ENCODE results near the gene KRI1. TPM values are rescaled to one million over a fixed set of nuclear protein-coding genes. Genes with fewer than 3 reads are reported as not detected.
A peak's percentile ranks its signal among the peaks of the same experiment; 100 is the strongest.

The KRI1 gene
- total RNA-seq, 1 experiment from 2014 or later: 57.4 TPM

- H3K23ac ChIP-seq (ENCODE audit: insufficient read length, low read depth, low read length): no peak overlapping the region
- no peak overlapping the region for H3K18ac ChIP-seq (ENCODE audit: insufficient read length, low read depth, low read length)
- no peaks in the 10 kb centered on the region for H3K4me1 ChIP-seq (ENCODE audit: insufficient read depth, low read length)
- H2BK15ac ChIP-seq (ENCODE audit: low read depth, low read length): no peak overlapping the region
- H4K8ac ChIP-seq (replicated peaks; ENCODE audit: insufficient read length, low read depth, low read length): no peak overlapping the region
- no peak overlapping the region for H2AFZ ChIP-seq (ENCODE audit: low read length)
- H4K91ac ChIP-seq (ENCODE audit: insufficient read length, low read depth, low read length): no peak overlapping the region
- Mint-ChIP-seq H3K4me1 (no peaks in the 10 kb centered on the region), H3K27ac (peak overlapping the region in 1 of 3 experiments; percentile 34; a peak in 2 of 7 replicates), H3K36me3 (ENCODE audit: insufficient read depth in 1 of 3, low read depth in 3 of 3) (no peaks in the 10 kb centered on the region), H3K4me3 (no peak overlapping the region), H3K27me3 (ENCODE audit: low read depth) (peaks cover 12% of the 10 kb centered on the region), H3K9me3 (no peaks in the 10 kb centered on the region)
- no peak overlapping the region for H2BK5ac ChIP-seq (ENCODE audit: insufficient read length, low read length)
- H3T11ph ChIP-seq (ENCODE audit: low read length): no peak overlapping the region
- no peaks in the 10 kb centered on the region for H3K27me3 ChIP-seq (ENCODE audit: insufficient read depth, low read length)
- no peak overlapping the region for H3K4me2 ChIP-seq (ENCODE audit: insufficient read depth, insufficient read length, low read length)
- no peak overlapping the region for H3K27ac ChIP-seq (ENCODE audit: insufficient read length, low read depth, low read length)
- H3K79me2 ChIP-seq (ENCODE audit: insufficient read depth, low read length): no peaks in the 10 kb centered on the region
- H2AK5ac ChIP-seq (ENCODE audit: insufficient read length, low read length): no peak overlapping the region
- no peaks in the 10 kb centered on the region for H3K9me3 ChIP-seq (ENCODE audit: control insufficient read depth, low read depth, low read length)
- no peak for DNase-seq
- no peak overlapping the region for H3K56ac ChIP-seq (ENCODE audit: insufficient read length, low read depth, low read length)
- H3K23me2 ChIP-seq (ENCODE audit: insufficient read length, low read depth, low read length, poor library complexity, severe bottlenecking): no peaks in the 10 kb centered on the region
- no CpG with 5 or more reads among the region's 9 CpGs for WGBS (ENCODE audit: extremely low coverage, insufficient read length, low lambda C conversion rate)
- no peak overlapping the region for H4K5ac ChIP-seq (ENCODE audit: insufficient read length, low read depth, low read length)
- no peak for TF ChIP-seq CTCF (conservative IDR thresholded peaks at IDR 0.05)
- H3K4ac ChIP-seq (ENCODE audit: low read depth, low read length): no peak overlapping the region
- no peak overlapping the region for H2BK120ac ChIP-seq (ENCODE audit: low read depth, low read length, poor library complexity, severe bottlenecking)
- no peaks in the 10 kb centered on the region for H3K79me1 ChIP-seq (ENCODE audit: insufficient read depth, low read depth, low read length, poor library complexity, severe bottlenecking)
- H4K20me1 ChIP-seq (ENCODE audit: control insufficient read depth, insufficient read depth, insufficient read length): peaks cover 2% of the 10 kb centered on the region
- no peak overlapping the region for H3K14ac ChIP-seq (ENCODE audit: insufficient read depth, low read length)
- H3K9ac ChIP-seq (ENCODE audit: extremely low read depth, insufficient read length, low read length): no peak overlapping the region
- no peak overlapping the region for H2BK12ac ChIP-seq (ENCODE audit: insufficient read length, low read depth, low read length)
- H2BK20ac ChIP-seq (ENCODE audit: low read depth, low read length, poor library complexity, severe bottlenecking): no peak overlapping the region
These were observed 28.2 kb upstream of the KRI1 start for GRCh38 chr19:10593820-10594637.
